Measurements from ENCODE around the gene EML6.

DNA sequence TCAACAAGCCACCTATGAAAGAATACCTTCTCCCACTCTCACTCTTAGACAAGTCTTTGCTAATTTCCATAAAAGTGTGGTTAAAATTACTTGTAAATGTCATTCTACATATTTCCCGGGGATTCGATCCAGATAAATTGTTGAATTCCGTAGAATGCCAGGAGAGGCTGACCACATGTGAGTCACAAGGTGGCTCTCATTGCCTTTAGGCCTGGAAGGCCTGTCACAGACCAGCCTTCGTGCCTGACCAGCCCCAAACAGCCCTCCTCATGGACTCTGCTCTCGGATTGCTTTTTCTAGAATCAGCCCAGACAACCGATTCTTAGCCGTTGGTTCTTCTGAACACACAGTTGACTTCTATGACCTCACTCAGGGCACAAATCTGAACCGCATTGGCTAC is 240.8 kb downstream of the EML6 start:
- TF ChIP-seq, protein P1, sequence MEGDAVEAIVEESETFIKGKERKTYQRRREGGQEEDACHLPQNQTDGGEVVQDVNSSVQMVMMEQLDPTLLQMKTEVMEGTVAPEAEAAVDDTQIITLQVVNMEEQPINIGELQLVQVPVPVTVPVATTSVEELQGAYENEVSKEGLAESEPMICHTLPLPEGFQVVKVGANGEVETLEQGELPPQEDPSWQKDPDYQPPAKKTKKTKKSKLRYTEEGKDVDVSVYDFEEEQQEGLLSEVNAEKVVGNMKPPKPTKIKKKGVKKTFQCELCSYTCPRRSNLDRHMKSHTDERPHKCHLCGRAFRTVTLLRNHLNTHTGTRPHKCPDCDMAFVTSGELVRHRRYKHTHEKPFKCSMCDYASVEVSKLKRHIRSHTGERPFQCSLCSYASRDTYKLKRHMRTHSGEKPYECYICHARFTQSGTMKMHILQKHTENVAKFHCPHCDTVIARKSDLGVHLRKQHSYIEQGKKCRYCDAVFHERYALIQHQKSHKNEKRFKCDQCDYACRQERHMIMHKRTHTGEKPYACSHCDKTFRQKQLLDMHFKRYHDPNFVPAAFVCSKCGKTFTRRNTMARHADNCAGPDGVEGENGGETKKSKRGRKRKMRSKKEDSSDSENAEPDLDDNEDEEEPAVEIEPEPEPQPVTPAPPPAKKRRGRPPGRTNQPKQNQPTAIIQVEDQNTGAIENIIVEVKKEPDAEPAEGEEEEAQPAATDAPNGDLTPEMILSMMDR (optimal IDR thresholded peaks at IDR 0.05 in 1 of 3, IDR thresholded peaks at IDR 0.05 in 1 of 3, conservative IDR thresholded peaks at IDR 0.05 in 1 of 3; ENCODE audit: extremely low read depth in 1 of 3, insufficient read depth in 2 of 3, low read length in 3 of 3): no peak
- TF ChIP-seq EZH2 (IDR thresholded peaks at IDR 0.05; ENCODE audit: low read length): no peak

Measured in keratinocyte (primary cell).